Activated T-cell treated with anti-CD3 and anti-CD28 coated beads for 48 hours (primary cell): ENCODE measurements around the gene RAB3IP.
A peak's percentile ranks its signal among the peaks of the same experiment; 100 is the strongest.

Experiments used
- DNase-seq: peaks from one replicate; pipeline ENCODE4 v3.0.0-alpha.2; 2020; ENCODE audit warnings: low read depth

Gene RAB3IP, protein sequence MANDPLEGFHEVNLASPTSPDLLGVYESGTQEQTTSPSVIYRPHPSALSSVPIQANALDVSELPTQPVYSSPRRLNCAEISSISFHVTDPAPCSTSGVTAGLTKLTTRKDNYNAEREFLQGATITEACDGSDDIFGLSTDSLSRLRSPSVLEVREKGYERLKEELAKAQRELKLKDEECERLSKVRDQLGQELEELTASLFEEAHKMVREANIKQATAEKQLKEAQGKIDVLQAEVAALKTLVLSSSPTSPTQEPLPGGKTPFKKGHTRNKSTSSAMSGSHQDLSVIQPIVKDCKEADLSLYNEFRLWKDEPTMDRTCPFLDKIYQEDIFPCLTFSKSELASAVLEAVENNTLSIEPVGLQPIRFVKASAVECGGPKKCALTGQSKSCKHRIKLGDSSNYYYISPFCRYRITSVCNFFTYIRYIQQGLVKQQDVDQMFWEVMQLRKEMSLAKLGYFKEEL

DNA sequence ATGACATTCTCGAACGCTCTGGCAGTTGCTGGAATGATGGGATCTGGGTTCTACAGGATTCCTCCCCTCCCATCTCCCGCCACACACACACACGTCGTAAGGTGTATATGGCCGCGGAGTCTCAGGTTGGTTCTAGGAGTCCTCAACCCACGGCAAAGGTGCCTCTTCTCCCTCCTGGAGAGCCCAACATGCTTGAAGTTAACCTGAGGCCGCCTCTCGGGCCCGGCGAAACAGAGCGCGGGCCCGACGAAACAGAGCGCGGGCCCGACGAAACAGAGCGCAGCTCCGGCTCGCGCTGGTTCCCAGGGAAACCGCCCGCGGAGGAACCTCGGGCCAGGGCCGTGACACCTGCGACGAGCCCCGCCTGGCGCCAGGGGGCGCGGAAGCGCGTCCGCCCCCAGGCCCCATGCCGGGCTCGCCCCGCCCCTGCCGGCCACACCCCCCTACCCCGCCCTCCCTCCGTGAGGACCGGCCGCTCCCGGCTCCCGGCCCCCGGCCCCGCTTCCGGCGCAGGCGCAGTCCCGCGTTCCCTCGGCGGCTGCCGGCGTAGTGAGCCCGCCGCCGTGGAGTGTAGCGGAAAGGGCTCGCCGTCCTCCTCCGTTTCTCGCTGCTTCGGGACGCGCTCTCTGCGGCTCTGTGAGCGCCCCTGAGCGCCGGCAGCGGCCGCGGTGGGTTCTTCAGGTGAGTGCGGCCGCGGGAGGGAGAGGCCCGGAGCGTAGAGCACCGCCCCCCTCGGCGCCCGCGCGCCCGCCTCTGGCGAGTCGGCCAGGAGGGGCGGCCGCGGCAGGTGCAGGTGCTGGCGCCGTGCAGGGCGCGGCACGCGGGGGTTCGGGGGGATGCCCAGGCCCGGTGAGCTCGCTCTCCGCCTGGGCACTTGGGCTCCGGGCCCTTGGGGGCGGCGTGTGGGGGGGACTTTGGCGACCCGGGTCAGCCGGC, at the start of gene RAB3IP:
TSS of gene RAB3IP (plus strand) at position 510 of the 936 bp plus-strand sequence. CDS start 16,549 bp downstream, outside the sequence.
- peak; percentile 93 for DNase-seq

DNA sequence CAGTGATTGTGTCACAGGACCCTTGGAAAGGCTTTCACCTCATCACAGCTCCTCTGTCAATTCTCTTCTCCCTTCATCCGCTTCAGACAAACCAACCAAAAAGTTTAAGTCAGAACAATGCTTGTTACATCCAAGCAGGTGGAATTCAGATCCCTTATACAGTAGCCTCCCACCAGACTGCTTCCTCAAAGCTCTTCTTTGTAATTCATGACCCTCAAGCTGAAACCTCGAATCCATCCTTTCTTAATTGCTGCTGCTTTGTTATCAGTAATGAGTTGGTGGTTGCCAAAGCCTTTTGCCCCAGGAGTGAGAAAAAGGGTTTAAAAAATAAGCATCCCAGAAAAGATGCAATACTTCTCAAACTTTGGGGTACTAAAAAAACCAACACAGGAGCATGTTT, 49.0 kb upstream of the RAB3IP start:
- no peak for DNase-seq

DNA sequence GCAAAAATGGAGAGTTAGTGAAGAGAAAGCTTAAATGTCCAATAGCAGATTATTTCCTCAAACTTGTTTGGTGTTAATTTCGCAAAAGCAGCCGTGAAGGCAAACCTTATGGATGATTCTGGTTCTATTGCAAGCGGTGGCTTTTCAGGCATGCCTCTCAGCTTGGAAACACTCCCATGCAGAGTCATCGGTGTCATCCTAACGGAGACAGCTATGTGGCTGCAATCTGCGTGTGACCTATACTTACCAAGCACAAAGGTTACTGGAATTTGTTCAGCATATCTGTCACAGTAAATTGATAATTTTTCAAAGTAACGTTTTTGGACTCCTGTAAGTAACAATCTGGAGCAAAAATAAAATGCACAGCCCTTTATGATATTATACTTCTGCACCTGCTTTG, 44.5 kb upstream of the RAB3IP start:
- DNase-seq: no peak

DNA sequence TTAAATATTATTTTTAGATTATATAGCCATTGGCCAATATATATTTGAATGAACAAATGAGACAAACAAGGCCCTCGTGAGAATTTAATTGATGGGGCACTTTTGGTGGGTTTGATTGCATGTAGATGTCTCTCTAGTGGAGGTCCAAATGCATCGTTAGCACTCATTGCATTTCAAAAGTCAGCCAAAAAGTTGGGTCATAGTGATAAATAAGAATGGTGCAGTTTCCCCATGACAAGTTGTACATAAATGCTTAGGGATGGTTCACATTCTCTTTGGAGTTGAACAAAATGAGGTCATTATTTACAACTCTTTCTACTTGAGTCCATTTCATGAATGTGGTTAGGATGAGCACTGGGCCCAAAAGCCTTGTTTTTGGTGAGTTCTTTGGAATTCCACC, 40.6 kb upstream of the RAB3IP start:
- no peak for DNase-seq

DNA sequence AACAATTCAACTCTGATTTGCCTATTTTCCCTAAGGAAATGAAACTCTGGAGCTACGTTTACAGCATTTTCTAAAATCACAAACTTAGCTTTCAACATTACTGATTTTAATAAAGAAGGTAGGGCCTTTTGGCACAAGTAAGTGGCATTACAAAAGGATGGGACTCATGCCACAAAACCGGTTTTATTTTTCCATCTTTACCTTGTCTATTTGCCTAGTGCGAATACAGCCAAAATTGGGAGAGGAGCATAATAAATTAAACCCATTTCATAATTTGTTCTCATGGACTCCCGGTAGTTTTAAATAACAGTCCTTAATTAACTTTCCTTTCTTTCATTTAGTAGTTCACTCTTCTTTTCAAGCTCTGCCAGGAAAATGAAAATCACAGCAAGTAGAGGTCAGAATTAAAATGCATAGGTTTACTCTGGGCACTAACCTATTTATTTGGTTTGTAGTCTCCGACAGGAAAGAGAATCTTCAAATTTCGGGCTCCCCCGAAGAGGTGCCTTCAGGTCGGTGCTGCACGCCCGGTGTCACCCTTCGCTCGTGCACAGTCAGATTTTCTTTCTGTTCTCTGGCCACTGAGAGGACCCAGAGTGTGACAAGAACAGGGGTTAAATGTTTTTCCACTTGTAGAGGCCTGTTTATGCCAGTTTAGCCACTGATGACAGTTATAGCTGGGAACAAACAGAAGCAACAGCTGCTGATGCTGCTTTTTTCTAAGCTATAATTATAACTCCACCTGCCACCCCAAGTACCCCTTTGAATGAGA, 39.7 kb upstream of the RAB3IP start, which contains the start of gene BEST3:
TSS of gene BEST3 (minus strand) at position 535 of the 772 bp plus-strand sequence. CDS start 1,505 bp downstream, outside the sequence.
- DNase-seq: no peak

DNA sequence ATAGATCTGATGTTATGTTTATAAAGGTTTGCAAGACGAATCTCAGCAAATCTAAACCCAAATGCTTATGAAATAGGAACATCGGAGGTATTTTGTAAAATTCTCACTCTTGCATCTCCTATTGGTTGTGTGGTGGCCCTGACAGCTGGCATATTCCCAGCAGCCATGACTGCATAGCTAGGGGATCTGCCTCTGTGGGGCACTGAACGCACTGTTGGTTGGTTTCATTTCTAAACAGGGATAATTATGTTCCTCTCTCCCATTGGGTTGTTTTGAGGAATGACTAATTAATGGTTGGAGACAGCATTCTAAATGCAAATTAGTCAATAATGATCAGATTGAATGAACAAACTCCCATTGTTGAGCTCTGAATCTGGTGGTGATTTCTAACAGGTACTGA, 36.8 kb upstream of the RAB3IP start:
- no peak for DNase-seq

DNA sequence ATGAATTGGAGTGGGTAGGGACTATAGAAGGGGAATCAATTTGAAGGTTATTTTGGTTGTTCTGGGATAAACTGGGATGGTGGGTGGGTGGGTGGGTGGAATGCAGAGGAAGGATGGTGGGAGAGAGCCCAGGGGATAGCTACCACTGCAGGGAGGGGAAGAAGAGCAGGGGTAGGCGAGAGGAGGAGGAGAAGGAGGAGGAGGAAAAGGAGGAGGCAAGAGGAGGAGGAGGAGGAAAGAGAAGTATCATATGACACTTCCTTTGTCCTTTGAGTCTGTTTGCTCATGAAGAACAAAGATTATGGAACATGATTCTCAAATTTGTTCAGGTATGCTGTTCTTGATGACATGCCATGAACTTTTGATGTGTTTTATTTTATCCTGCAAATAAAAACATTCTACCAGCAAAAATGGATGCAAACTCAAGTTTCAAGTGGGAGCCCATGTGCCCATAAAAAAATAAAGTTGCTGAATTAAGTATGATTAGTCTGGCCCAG, 35.5 kb upstream of the RAB3IP start:
- no peak for DNase-seq

DNA sequence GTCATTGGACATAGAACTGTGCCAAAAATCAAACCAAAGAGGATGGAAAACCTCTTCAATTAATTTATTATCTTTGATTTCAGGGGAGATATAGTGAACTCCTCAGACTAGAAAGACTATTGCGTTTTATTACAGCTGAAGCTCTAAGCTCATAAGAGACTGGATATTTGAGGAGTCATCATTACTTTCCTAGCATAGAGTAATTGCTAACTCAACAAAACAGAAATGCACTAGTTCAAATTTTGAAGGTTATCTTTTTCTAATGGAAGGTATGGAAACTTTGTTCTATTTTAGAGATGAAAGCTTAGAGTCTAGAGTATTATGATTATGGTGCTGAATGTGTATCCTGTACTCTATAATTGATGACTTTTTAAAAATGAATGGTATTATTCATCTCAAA, 34.3 kb upstream of the RAB3IP start:
- DNase-seq: no peak

DNA sequence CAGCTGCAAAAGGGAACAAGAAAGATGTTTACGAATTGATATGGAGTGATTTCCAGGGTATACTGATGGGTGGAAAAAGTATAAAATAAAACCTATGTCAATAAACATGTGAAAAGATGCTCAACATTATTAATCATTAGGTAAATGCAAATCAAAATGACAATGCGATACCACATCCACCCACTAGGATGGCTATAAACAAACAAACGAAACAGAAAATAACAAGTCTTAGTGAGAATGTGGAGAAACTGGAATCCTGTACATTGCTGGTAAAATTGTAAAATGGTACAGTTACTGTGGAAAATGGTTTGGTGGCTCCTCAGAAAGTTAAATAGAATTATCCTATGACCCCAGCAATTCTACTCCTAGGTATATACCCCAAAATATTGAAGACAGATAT, 30.0 kb upstream of the RAB3IP start:
- no peak for DNase-seq

DNA sequence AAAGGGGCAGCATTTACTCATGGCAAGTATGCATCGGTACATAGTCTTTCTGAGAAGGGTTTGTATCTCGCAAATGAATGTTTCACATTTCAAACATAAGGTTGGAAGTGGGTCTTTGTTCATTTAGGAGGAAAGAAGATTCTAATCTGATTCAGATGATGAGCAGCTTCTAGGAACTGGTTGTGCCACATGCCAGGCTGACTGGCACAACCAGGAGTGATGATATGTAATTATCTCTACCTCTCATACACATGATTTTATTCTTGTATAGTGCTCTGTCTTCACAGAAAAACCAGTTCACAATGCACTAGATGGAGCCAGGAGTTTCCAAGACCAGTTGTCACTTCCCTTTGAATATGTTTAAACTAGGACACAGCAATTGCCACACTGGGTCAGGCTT, 25.8 kb upstream of the RAB3IP start:
- no peak for DNase-seq

DNA sequence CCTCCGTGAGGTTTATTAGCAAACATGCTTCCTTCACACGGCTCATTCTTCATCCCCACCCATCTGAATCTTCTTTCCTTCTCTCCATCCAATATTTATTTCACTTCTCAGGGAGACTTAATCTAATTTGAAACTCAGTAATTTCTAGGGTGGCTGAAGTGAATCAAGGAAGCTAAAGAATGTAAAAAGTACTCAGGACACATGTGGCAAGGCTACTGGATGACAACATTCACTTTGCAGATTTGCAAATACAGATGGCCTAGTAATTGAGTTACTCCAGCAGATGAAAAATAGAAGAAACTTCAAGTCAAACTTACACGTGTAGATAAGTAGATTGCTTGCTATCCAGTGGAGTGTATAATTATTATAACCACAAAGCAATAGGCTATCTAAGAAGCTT, 24.1 kb upstream of the RAB3IP start:
- no peak for DNase-seq

DNA sequence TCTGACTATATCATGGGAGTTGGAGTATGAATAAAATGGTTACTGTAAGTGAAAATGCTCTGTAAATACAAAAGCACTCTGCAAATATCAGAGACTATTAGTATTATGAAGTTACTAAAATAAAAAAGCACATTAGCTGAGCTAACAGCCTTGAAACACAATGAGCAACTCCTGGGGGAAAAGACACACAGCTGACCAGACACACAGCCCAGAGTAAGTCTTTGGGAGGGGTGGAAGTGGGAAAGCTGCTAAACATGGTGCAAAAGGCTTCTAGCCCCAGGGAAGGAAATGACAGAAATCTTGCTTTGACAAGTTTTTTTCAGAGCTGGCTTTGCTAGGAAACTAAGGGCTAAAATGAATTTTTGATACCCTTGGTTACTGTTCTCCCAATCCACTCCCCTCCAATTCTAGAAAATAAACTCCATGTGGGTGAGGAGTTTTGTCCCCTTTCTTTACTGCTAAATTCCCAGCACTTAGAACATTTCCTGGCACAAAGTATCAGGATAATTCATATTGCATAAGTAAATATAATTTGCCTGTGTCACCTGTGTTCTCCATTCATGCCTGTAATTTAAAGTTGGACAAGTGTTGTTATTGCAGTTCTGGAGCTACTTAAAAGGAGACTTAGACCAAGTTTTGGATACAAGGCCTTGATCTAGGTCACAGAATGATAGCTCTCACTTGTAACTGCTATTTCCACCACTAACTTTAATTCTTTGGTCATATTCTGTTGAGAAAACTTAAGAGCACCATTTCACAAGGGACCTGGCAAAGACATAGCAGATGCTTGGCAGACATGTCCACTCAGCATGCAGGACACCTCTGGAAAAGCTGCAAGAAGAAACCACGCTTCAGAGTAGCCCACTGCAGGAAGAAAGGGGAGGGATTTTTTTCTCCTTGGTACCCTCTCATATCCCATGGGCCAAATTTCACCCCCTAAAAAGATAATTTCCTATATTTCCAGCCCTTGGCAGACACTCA, 19.0 kb upstream of the RAB3IP start:
- no peak for DNase-seq

DNA sequence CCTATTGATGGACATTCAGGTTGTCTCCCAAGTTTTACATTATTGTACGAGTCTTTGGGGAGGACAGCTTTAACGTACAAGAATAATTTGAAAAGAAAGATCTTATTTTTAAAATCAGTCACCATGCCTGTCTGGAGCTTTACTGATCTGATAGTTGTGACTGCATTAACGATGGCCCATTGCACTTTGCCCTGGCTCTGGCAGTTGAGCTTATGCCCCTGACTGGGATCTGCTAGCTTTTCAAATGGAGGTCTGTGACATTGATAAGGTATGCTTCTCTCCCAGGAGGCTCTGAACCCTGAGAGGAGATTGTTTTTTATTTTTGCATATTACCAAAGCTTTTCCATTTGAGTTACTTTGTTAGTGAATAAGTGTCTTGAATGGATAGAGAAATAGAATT, 17.9 kb upstream of the RAB3IP start:
- DNase-seq: no peak

DNA sequence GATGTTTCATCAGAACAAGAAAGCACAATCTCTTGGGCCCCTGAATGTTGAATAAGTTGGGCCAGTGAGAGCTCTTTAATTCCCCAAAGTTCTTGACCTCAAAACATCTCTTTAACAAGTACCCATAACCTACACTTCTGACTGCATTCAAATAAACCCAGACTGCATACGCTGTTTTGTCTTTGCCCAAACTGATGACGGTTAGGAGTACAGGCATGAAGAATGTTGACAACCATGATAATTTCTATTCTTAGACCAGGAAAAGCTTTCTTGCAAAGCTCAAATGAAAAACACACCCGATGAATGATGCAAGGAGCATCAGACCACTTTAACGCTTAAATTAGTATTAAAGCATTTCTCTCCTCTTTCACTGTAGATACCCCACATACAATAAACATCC, 11.7 kb upstream of the RAB3IP start:
- no peak for DNase-seq

DNA sequence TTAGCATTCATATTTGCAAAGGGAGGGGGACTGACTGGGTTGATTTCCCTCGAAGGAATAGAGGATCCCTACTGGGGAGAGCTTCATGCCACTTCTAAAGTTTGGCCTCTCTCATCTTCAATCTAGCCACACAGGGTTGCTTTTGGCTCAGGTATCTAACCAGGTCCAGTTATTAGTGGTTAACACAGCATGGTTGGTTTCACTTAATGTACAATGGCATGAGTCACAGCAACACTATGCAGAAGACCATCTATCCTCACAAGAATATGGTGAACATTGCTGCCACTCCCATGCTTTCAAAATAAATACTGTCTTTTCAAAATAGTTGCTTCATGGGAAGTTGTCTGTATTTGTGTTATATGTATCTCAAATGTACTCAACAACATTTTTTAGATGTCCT, 6.6 kb upstream of the RAB3IP start:
- no peak for DNase-seq

DNA sequence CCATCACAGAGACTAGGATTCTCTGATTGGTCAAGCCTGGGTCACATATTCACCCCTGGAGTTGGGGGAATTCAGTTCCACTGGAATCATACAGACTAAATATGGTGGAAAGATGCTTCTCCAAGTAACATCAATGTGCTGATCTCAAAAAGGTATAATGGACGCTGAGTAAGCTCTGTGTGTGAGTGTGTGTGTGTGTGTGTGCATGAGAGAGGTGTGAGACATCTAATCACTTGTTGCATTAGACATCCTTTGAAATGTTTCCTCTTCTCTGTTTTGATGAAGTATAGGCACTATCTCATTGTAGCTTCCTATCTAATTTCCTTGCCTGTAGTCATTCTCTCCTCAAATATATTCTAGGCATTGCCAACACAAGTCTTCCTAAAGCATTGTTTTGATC, 5.0 kb upstream of the RAB3IP start:
- no peak for DNase-seq

DNA sequence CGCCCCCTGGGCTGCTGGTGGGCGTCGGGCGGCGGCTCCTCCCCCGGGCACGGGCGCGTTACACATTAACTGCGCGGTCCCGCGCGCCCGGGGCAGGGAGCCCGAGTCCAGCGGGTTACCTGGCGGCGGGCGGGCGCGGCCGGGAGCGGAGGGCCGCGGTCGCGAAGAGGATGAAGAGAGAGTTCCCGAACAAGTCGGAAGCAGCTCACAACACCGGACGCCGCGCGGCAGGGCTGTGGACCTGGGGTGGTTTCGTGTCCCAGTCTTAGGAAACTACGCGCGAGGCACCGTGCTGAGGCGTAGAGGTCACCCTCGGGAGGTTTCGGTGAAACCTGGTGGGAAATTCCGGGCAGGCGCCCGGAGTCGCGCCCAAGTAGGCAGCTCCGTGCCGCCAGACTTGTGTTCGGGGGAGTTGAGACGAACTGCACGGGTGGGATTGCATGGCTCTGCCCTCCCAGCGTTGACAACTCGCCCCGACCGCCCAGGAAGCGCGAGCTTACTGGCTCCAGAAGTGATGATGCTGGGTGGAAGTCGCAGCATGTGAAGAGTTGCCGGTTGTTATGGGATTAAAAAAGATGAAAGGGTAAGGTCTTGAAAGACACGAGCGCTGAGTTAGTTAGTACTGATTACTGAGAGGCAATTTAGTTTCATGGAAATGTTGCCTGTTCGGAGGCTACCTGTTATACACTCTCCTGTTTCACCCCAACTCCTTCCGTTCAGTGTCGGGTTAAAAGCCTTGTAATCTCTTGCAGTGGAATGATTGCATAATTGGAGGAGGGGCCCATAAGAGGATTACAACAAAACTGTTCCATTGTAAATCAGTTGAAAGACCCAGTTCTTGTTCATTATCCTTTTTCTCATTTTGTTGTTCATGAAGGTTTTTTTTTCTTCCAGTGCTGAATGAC, 879 bp downstream of the RAB3IP start:
- DNase-seq: peak; percentile 46

DNA sequence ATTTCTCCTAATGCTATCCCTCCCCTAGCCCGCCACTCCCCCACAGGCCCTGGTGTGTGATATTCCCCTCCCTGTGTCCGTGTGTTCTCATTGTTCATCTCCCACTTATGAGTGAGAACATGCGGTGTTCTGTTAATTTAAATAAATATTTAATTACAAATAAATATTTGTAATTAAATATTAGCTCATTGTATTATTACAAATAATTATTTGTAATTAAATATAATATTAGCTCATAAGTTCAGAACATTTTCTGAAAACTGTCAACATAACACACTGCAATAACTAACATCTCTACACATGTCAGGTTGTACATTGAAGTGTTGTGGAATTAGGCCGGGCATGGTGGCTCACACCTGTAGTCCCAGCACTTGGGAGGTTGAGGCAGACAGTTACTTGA, 5.4 kb downstream of the RAB3IP start:
- no peak for DNase-seq

DNA sequence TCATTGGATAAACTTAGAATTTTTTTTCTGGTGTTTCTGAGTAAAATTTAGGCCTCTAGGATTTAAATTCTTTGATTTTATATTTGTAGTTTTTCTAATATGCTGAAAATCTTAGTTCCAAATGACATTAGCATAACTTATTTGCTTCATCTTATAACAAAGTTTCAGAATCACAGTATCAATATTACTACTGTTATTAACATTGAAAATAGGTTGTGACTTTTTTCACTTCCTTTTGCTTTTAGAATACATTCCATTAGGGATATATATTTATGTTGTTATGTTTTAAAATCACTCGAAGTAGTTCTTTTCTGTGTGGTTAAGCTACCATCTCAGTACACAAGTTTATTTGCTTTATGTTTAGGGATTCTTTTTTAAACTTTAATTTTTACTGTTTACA, 12.8 kb downstream of the RAB3IP start:
- no peak for DNase-seq

DNA sequence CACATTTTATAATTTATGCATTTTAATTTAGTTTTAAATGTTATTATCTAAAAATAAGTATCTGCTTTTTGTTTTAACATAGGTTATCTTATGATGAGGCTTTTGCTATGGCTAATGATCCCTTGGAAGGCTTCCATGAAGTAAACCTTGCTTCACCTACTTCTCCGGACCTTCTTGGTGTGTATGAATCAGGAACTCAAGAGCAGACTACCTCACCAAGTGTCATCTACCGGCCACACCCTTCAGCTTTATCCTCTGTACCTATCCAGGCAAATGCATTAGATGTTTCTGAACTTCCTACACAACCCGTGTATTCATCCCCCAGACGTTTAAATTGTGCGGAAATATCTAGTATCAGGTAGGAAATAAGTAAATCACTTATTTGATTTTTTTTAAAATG, 16.6 kb downstream of the RAB3IP start:
- DNase-seq: no peak
